NCI-H2029 (cell line): ENCODE data around the gene COPS3.

ENCODE experiments used
- DNase-seq: peaks from one replicate; lab custom pipeline; 2025; lab: John Stamatoyannopoulos, UW

Gene COPS3

GRCh38 chr17:17241656-17242055 lies 39.4 kb downstream of the COPS3 start:
- DNase-seq: no peak

GRCh38 chr17:17239832-17240231 lies 41.2 kb downstream of the COPS3 start:
- no peak for DNase-seq

GRCh38 chr17:17237026-17237799 lies 43.8 kb downstream of the COPS3 start, which contains the start of gene FLCN:
Gene FLCN, minus strand, starts transcription at chr17:17237168. Its CDS starts 9,031 bp downstream, at chr17:17228137.
- peak; percentile 43 for DNase-seq

- peak; percentile 2 for DNase-seq
Observed at GRCh38 chr17:17236295-17237025, 44.6 kb downstream of the COPS3 start.

GRCh38 chr17:17235212-17236174 lies 45.6 kb downstream of the COPS3 start:
- DNase-seq: peak; percentile 2

- DNase-seq: no peak
Observed at GRCh38 chr17:17232303-17232621, 48.8 kb downstream of the COPS3 start.

GRCh38 chr17:17231621-17232302 lies 49.3 kb downstream of the COPS3 start:
- no peak for DNase-seq

- DNase-seq: no peak
Observed at GRCh38 chr17:17229416-17230384, 51.3 kb downstream of the COPS3 start.

GRCh38 chr17:17228521-17229279 lies 52.3 kb downstream of the COPS3 start:
- DNase-seq: no peak

- DNase-seq: peak; percentile 11
Observed at GRCh38 chr17:17227608-17228520, 53.2 kb downstream of the COPS3 start.

GRCh38 chr17:17226451-17227265 lies 54.4 kb downstream of the COPS3 start:
- no peak for DNase-seq

- DNase-seq: no peak
Observed at GRCh38 chr17:17225901-17226300, 55.1 kb downstream of the COPS3 start.

GRCh38 chr17:17224137-17224536 lies 56.9 kb downstream of the COPS3 start:
- DNase-seq: no peak

GRCh38 chr17:17223736-17224135 lies 57.3 kb downstream of the COPS3 start:
- no peak for DNase-seq

GRCh38 chr17:17221329-17221728 lies 59.7 kb downstream of the COPS3 start:
- no peak for DNase-seq

GRCh38 chr17:17220529-17220928 lies 60.5 kb downstream of the COPS3 start:
- DNase-seq: no peak

GRCh38 chr17:17217995-17218394 lies 63.1 kb downstream of the COPS3 start:
- no peak for DNase-seq

GRCh38 chr17:17216776-17217175 lies 64.3 kb downstream of the COPS3 start:
- no peak for DNase-seq
